ENCODE measurements around the gene HEY2.
A peak's percentile ranks its signal among the peaks of the same experiment; 100 is the strongest.
"Not testable (repeated sequence)": the region's sequence is repeated elsewhere in the genome, so short reads cannot be mapped to it uniquely, and the experiment has no call there.

Gene HEY2

DNA sequence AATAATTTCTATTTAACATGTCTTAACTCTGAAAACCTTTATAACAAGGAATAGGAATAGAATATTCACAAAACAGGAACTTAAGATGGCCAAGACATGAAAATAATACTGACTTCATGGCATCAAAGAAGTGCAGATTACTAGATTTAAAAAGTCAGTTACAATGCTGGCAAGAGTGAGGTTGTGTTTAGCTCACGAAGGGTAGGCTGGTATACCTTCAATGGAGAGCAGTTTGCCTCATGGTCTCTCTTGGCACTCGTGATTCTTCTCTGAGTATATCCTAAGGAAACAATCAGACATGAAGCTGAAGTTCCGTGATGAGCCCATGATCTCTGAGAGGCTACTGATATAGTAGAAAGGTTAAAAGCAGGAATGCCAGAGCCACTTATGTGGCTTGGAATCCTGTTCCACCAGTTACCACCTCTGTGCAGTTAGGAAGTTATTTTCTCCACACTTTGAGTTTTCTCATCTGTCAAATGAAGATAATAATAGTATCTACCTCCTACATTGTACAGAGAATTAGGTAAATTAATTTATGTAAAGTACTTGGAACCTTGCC lies 48.5 kb downstream of the HEY2 start:
- DNase-seq: no peak

DNA sequence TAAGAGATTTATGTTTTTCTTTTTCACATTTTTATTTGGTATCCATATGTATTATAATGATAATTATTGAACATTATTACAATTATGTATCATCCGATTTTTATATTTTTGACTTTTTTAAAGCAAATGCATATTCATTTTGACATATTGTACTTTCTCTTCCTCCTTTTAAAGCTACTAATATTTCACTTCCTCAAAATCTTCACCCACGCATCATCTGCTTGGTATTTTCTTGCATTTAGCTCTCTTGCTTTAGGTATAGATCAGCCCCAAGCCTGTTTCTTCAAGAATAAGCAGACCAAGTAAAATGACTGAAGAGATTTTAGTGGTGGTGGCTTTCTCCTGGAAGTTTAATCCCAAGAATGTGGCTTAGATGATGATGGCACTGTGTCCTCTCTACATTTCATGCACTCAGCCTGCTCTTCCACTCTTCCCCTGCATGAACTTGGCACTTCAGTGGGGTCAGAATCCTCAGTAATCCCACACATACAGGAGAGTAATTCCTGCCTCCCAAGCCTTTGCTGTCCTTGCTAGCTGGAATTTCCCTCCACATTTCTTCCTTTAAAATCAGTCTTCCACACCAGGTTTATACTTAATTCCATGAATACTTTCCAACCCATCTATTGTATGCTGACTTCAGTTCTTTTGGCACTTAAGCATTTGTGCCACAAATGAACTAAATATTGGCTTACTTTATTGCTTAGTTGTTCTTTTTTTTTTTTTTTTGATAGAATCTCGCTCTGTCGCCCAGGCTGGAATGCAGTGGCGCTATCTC lies 49.5 kb downstream of the HEY2 start:
- no peak for DNase-seq

DNA sequence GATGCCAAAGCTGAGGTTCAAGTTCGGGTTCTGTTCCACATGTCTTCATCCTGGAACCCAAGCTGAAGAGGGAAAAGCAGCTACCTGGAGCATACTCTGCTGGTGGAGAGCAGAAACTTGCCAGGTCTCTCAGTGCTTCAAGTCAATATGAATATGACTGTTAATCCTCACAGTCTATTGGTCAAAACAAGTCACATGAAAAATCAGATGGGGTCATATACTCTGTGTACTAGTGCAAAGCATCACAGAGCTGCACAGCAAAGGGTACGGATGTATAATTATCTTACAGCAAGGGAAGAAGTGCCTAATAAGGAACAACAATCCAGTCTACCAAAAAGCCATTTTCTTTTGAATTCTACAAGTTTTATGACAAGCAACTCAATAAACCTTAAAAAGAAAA lies 53.0 kb downstream of the HEY2 start:
- no peak for DNase-seq

DNA sequence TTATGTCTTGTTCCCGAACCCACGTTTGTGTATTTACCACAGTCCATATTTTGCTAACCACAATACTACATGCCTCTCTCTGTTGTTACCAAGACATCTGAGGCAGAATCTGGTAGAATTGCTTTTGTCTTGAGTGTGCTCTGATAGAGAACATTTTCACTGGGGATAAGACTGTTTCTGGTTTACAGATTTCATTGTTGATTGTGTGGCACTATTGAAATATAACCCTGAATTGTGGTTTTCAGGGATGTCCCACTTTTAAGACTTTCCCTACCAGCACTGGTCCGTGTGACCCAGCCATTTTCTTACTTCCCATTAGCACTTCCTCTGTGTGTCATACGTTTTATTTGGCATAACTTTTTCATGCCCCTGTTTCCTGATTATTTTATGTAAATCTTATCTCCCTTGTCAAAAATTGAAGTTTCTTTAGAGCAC lies 53.5 kb downstream of the HEY2 start:
- no peak for DNase-seq

DNA sequence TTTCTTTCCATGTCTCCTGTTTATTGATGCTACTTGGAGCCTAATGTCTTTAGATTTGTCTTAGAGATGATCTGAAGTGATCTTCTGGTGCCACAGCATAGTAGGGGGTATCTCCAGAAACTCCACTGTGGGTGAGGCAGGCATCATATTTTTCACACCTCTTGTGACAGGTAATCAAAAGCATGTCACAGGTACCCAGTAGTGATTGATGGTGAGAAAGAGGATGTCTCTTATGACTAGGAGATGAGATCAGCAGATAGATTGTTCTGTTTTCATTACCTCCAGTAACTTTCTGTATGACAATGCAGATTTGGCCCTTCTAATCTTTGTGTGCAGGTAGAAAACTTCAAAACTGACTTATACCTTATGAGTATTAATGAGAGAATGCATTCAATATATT lies 54.8 kb downstream of the HEY2 start:
- DNase-seq: peak; percentile 35

DNA sequence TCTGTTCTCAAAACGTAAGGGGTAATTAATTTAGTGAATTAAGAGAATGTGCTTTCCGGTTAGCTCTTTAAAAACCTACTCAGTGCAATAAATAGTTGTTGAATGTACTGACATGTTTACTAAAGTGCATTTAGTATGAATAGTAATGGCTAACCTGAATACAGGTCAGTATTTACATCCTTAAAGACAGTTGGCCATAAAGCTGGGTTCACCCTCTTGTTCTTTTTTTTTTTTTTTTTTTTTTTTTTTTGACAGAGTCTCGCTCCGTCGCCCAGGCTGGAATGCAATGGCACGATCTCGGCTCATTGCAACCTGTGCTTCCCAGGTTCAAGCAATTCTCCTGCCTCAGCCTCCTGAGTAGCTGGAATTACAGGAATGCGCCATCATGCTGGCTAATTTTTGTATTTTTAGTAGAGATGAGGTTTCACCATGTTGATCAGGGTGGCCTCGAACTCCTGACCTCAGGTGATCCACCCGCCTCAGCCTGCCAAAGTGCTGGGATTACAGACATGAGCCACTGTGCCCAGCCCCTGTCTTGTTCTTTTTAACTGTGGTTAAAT lies 55.5 kb downstream of the HEY2 start:
- not testable (repeated sequence) for DNase-seq

DNA sequence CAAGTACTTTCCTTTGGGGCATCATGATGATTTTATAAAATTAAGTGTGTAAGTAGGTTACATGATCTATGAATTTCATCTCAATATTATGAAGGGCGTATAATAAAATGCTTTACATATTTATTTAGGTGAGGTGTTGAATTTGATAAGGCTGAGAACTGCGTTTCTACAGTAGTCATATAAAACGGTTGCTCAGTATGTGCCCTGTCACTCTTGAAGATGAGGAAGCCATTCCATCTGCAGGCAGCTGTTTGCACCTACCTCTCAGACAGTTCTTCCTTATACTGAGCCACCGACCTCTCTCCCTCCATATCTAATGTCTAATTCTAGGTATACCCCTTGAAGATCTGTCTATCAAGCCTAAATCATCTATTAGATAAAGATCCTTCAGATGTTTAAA lies 57.4 kb downstream of the HEY2 start:
- DNase-seq: no peak

DNA sequence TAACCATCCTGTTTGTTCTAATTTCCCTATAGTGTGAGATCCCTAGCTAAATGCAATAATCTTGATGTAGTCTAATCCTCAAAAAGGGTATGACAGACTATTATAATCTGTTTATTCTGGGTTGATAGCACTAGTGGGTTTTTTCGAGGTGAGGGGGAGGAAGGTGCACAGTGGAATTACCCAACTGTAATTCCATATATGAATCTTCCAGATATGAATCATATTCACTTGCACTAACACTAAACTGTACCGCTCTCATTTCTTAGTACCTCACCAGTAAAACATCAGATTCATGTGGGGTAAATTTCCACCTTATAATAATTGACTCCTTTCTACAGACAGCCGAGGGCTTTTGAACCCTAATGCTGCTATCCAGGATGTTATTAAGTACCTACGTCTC lies 57.9 kb downstream of the HEY2 start:
- DNase-seq: peak; percentile 27

DNA sequence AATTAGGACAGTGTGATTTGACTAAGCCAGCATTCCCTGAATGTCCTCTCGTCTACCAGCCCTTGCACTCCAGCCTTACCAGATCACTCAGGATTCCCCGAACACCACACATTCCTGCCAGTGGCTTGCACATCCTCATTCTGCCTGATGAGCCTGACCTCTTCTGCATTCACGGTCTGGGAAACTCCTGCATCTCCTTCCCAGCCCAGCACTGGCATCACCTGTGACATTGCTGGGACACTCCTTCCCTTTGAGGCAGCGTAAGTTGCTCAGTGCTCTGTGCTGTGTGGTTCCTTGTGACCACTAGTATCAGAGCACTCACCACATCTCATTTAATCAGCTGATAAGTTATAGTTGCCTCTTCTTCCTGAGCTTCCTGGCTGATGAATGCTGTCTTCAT lies 58.6 kb downstream of the HEY2 start:
- no peak for DNase-seq

DNA sequence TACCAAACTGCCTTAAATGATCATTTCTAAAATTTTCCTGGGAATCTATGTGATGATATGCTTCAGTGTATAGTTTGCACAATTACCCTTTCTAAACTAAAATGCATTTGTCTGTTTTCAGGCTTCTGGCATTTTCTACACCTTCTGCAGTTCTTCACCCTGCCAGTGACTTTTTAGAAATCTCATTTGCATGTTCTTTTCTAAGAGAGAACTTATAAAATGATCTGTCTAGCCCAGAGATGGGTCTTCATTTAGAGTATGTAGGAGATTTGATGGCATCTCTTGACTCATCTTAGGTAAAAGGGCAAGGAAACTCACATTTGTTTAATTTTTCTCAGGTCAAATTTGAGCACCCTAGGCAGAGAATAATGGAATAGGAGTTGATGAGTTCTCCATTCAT lies 59.2 kb downstream of the HEY2 start:
- DNase-seq: no peak

DNA sequence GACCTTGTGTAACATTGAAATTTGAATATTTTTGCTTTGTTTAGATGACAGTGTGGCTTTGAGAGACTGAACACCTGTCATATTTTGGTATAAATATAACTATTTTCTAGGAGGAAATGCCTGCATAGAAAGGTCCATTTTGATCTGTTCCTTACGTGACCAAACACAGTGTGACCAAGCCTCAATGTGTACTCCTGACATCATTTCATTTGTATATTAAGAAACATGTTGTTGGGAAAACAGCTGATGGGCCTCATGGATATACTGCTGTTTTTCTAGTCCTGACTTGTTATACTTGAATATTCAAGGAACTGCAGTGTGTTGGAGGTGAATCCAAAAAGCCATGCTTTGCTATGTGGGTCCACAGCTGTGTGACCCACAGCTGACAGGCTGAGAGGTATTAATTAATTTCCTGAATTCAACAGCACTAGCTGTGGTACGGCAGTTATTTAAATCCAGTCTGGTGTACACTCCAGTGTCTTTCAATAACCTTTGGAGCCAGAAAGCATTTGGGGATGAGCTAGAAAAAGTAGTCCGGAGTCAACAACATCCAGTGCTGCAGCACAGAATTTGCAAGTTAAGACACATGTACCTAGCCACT lies 60.2 kb downstream of the HEY2 start:
- no peak for DNase-seq

DNA sequence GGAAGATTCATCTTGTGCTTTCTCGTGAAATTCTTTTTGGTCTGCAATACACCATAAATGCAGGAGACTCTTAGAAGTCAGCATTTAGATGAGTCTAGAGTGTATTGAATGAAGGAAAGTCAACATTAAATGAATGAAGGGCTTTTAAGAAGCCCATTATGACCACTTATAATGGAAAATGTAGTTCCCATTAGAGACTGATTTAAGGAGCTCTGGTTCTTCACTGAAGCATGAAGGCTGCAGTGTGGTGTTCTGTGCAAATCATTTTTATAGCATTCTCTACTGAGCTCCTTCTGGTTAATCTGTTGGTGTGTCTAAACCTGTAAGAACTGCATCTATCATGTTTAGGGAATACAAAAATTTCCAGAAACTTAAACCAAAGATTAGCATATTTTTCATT lies 61.0 kb downstream of the HEY2 start:
- DNase-seq: no peak
